Jurkat, Clone E6-1 (cell line): Measurements from ENCODE around the gene MYL5.
"Not testable (repeated sequence)": the region's sequence is repeated elsewhere in the genome, so short reads cannot be mapped to it uniquely, and the experiment has no call there.

Source experiments
- DNase-seq: peaks from one replicate; pipeline ENCODE4 v3.0.0-alpha.2; 2011; ENCODE audit warnings: low read depth, low spot score
- H3K4me3 ChIP-seq: 2 replicates; pipeline ENCODE4 v1.5.1; 2011; ENCODE audit warnings: mild to moderate bottlenecking, low read length, control low read depth, moderate library complexity

The MYL5 gene

DNA sequence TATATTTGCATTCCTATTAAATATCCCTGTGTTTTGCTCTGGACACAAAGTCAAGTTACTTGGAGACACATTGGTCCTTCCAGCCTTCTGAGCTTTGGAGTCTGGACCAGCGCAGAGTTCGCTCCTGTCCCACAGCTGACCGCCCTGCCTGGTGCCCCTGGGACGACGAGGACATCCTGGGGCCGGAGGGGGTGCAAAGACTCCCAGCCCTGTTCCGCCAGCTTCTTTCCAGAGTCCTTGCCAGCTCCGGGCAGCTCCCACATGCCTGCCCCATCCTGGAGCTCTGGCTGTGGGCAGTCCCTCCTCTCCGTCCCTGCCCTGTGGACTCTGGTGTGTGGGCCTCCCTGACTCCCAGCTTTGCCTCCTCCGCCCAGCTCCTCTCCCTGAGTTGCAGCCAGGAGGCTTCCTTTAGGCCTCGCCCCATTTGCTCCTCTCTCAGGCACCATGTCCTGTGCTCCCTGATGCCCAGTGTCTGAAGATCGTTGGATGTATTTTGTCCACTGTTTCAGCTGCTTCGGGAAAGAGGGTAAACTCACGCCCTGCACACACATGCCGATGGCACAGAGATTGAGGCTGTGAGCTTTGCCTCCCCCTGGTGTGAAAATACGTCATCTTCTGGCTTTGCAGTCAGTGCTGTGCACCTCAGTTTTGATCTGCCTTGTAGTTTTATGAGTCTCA, 26.4 kb downstream of the MYL5 start:
- DNase-seq, result no peak
- no peak overlapping the region for H3K4me3 ChIP-seq

DNA sequence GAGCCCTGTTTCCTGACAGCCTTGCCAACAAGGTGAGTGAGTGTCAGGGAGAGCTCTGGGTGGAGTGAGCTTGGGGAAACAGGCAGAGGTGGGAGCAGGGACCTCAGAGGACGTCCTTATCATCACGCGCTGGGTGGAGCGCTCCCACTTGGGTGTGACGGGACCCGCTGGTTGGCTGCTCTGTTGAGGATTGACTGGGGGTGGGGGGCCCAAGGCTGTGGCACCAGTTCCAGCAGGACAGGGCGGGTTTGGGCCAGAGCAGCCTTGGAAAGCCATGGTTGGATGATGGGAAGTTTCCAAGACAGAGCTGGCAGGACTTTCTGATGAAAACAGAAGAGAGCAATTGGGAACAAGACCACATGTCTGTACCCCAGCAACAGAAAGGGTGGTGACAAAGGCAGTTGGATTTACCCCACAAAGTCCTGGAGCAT, 28.3 kb downstream of the MYL5 start:
- H3K4me3 ChIP-seq, result no peak overlapping the region
- DNase-seq, result no peak

GRCh38 chr4:703336-704197, 29.2 kb downstream of the MYL5 start:
- DNase-seq, result no peak
- no peak overlapping the region for H3K4me3 ChIP-seq

GRCh38 chr4:704198-704891, 30.0 kb downstream of the MYL5 start:
- H3K4me3 ChIP-seq, result no peak overlapping the region
- DNase-seq, result no peak

DNA sequence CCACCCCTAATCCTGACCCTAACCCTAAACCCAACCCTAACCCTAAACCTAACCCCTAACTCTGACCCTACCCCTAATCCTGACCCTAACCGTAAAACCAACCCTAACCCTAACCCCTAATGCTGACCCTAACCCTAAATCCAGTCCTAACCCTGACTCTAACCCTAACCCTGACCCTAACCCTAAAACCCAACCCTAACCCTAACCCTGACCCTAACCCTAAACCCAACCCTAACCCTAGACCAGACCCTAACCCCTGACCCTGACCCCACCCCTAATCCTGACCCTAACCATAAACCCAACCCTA, 30.6 kb downstream of the MYL5 start:
- peak overlapping the region; percentile 56 for H3K4me3 ChIP-seq
- no peak for DNase-seq

DNA sequence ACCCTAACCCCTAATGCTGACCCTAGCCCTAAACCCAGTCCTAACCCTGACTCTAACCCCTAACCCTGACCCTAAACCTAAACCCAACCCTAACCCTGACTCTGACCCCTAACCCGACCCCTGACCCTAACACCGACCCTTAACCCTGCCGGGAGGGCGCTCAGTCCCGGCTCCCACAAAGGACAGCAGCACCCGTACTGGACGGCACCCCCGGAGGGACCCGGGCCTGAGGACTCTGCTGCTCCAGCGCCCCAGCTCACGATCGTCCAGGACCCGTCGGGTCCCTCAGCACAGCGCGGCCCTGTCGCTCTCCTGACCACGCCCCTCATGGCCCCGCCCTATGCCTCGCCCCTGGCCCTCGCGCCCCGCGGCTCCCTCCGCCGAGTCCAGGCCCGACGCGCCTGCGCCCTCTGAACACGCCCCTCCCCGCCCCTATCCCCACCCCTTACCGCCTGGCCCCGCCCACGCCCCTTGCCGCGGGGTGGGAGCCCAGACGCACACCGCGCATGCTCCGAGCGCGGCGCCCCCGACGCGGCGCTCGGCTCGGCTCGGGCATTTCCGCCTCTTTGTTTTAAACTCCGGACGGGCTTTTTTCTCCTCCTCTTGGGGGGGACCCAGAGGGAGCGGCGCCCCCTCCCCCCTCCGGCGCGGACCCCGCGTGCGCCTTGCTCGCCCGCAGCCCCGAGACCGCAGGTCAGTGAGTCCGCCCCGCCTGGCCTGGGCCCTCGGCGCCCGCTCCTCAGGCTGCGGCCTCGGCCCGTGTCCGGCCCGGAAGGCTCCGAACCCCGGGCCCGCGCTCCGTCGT, 31.1 kb downstream of the MYL5 start, which contains the start of gene PCGF3:
PCGF3 (plus strand) TSS at position 555 of the 805 bp plus-strand sequence. CDS start 27,849 bp downstream, outside the sequence.
- H3K4me3 ChIP-seq, result peak within 1 kb of the TSS; percentile 93
- DNase-seq, result peak; percentile 84

- DNase-seq, result not testable (repeated sequence)
- H3K4me3 ChIP-seq, result peak overlapping the region; percentile 93
Measured at GRCh38 chr4:706083-706633, 31.8 kb downstream of the MYL5 start.

GRCh38 chr4:706834-707598, 32.7 kb downstream of the MYL5 start:
- H3K4me3 ChIP-seq, result peak overlapping the region; percentile 93
- no peak for DNase-seq

- H3K4me3 ChIP-seq, result no peak overlapping the region
- no peak for DNase-seq
Measured at GRCh38 chr4:707929-708630, 33.7 kb downstream of the MYL5 start.

- no peak for DNase-seq
- no peak overlapping the region for H3K4me3 ChIP-seq
Measured at GRCh38 chr4:708631-708933, 34.2 kb downstream of the MYL5 start.

- no peak overlapping the region for H3K4me3 ChIP-seq
- DNase-seq, result no peak
Measured at GRCh38 chr4:709348-709747, 35.0 kb downstream of the MYL5 start.

GRCh38 chr4:710116-710515, 35.8 kb downstream of the MYL5 start:
- no peak for DNase-seq
- H3K4me3 ChIP-seq, result no peak overlapping the region

DNA sequence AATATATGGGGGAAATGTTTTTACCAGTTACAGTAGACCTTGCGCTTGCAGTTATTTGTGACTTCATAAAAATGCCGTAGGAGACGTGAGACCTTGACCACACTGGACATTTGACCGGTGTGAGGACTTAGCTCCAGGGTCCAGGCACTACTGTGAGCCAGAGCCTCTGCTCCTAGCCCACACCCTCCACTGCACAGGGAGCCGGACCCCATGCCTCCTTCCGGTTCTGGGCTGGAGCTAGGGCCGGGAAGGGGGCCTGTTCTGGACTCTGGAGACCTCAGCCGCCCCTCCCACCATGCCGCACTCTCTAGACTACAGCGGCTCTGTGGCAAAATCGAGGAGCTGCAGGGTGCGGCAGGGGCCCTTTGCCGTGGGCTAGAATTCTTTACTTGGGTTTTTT, 36.6 kb downstream of the MYL5 start:
- DNase-seq, result no peak
- no peak overlapping the region for H3K4me3 ChIP-seq

GRCh38 chr4:712093-712492, 37.8 kb downstream of the MYL5 start:
- H3K4me3 ChIP-seq, result no peak overlapping the region
- DNase-seq, result no peak

DNA sequence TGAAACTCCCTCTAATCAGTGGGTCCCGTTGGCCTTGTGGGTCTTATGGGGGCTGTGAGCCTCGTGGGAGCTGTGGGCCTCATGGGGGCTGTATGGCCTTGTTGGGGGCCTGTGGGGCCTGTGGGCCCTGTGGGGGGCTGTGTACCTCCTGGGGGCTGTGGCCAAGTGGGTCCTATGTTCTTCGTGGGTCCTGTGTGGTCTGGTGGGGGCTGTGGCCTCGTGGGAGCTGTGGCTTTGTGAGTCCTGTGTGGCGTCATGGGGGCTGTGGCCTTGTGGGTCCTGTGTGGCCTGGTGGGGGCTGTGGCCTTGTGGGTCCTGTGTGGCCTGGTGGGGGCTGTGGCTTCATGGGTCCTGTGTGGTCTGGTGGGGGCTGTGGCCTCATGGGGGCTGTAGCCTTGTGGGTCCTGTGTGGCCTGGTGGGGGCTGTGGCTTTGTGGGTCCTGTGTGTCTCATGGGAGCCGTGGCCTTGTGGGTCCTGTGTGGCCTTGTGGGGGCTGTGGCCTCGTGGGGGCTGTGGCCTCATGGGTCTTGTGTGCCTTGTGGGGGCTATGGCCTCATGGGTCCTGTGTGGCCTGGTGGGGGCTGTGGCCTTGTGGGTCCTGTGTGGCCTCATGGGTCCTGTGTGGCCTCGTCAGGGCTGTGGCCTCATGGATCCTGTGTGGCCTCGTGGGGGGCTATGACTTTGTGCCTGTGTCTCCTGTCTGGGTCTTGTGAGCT, 38.7 kb downstream of the MYL5 start:
- no peak overlapping the region for H3K4me3 ChIP-seq
- no peak for DNase-seq

DNA sequence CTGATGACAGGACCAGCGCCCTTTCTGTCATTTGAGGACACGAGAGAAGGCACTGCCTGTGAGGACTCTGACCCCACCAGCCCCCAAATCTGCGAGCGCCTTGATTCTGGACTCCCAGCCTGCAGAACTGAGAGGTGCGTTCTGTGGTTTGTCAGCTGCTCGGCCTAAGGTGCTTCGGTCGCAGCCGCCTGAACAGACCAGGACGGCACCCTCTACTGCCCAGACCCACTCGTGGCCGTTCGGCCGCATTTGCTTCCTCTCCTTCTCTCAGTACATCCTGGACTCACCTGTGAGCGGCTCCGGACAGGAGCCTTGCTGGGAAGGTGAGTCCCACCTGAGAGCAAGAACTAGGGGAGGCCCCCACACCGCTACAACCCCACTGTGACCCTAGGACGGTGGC, 39.7 kb downstream of the MYL5 start:
- no peak overlapping the region for H3K4me3 ChIP-seq
- DNase-seq, result no peak

- no peak overlapping the region for H3K4me3 ChIP-seq
- DNase-seq, result no peak
Measured at GRCh38 chr4:717601-718320, 43.4 kb downstream of the MYL5 start.
